Stimulated activated naive CD4-positive, alpha-beta T cell (primary cell): Measurements from ENCODE around the gene C18orf32.
A peak's percentile ranks its signal among the peaks of the same experiment; 100 is the strongest.
"Not testable (repeated sequence)": the region's sequence is repeated elsewhere in the genome, so short reads cannot be mapped to it uniquely, and the experiment has no call there.

Experiments used
- DNase-seq, 6 experiments: peaks; one replicate each; lab custom pipeline; 2025; lab: John Stamatoyannopoulos, UW

The C18orf32 gene

GRCh38 chr18:49486953-49487710 lies at the start of gene C18orf32:
Gene C18orf32 (minus strand): TSS chr18:49487234. CDS start chr18:49483748, 3,486 bp downstream.
- DNase-seq: peak; percentile 84 to 93 (median 90)

GRCh38 chr18:49534846-49535601 lies 48.0 kb upstream of the C18orf32 start:
- no peak for DNase-seq

GRCh38 chr18:49531678-49532153 lies 44.7 kb upstream of the C18orf32 start:
- no peak for DNase-seq

DNA sequence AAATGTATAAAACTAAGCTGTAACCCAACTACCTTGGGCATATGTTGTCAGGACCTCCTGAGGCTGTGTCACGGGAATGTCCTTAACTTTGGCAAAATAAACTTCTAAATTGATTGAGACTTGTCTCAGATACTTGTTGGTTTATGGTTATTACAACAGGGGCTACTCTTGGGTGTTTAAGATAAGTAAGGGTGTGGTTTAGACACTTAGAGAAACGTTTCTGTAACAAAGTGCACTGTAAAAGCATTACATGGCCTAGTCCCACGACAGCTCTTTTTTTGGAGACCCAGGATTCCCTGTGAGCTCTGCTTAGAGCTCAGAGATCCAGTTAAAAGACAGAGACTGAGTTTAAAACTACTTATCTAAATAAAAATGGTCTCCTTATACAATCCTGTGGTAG lies 42.6 kb upstream of the C18orf32 start:
- DNase-seq: no peak

DNA sequence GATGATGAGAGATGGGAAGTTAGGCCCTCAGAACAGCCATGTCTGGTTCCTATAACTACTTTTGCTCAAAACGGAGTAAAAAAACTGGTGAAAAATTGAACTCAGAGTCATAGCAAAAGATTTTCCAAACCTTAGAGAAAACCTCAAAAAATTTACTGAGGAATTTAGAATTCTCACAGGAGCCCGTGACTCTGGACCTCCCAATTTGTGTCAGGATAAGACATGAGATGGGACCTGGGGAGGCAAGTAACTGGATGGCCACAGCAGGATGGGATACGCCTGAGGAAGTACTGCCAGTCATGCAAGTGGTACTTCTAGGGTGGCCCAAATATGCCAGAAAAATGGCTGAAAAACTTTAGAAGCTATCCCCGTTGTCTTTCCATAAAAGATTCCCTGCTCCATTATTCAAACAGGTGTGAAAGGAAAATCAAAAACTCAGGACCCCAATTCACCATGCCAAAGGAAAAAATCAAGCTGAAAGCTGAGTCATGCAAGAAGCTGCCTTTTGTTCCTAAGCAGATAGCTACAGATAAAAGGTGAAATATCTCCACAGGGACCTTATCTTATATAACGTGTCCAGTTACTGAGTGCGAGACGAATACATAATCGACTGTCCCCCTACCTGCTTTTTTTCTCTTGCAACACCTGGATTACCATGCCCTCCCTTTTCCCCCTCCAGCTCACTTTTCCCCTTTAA lies 40.7 kb upstream of the C18orf32 start:
- DNase-seq: no peak

- no peak for DNase-seq
Observed at GRCh38 chr18:49525981-49526380, 38.9 kb upstream of the C18orf32 start.

DNA sequence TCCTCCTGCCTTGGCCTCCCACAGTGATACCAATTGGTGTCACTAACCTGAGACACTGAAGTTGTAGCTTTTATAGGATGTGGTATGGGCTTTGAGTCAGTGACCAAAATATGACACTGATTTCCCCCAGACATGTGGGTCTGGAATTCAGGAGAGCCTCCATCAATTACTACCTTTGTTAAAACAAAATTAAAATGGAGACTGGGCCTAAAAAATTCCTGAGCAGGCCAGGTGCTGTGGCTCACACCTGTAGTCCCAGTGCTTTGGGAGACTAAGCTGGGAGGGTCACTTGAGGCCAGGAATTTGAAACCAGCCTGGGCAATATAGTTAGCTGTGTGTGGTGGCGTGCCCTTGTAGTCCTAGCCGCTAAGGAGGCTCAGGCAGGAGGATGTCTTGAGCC lies 37.9 kb upstream of the C18orf32 start:
- DNase-seq: no peak

- no peak for DNase-seq
Observed at GRCh38 chr18:49524349-49524748, 37.3 kb upstream of the C18orf32 start.

- not testable (repeated sequence) for DNase-seq
Observed at GRCh38 chr18:49523580-49524093, 36.6 kb upstream of the C18orf32 start.

DNA sequence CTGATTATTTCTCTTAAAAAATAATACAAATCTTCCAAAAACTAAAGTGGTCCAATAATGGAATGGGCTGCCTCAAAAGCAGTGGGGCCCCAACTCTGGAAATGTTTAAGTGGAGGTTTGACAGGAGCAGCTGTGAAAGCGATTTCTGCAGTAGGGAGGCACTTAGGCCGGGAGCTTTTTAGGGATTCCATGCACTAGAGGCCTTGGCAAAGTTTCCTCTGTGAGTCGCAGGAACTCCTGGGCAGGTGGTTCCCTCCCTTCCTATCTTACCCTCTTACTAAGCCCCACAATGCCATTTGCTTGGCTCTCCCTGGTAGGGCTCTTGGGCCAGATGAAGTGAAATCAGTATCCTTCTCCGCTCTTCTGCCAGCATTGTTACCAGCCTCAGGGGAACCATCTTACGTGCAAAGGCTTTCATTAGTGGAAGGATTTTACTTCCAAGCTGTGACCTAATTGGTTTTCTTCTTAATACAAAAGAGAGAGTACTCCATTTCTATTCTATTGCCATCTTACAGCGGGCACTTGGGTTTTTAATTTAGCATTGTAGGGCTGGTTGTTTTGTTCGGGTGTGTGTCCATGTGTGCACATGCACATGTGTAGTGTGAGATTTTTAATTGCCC lies 34.3 kb upstream of the C18orf32 start:
- no peak for DNase-seq

GRCh38 chr18:49520661-49521145 lies 33.7 kb upstream of the C18orf32 start:
- no peak for DNase-seq

- DNase-seq: no peak
Observed at GRCh38 chr18:49519101-49519971, 32.3 kb upstream of the C18orf32 start.

- no peak for DNase-seq
Observed at GRCh38 chr18:49517483-49517882, 30.4 kb upstream of the C18orf32 start.

DNA sequence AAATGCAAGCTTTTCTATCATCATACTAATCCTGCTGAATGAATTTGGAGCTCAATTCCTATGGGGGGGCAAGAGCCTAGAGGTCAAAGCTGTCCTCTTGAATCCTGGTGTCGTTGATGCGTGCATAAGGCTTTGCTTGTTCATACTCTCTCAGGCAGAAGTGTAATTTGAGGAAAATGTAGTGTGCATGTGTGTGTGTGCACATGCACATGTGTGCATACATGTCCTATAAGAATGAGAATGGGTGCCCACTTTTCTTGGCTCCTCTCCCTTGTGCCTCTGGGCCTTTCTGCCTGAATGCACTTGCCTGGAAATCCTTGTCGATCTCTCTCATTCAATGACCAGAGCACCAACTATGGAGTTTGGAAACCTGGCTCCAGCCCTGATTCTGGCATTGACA lies 28.5 kb upstream of the C18orf32 start:
- DNase-seq: no peak

- DNase-seq: not testable (repeated sequence)
Observed at GRCh38 chr18:49515003-49515402, 28.0 kb upstream of the C18orf32 start.

DNA sequence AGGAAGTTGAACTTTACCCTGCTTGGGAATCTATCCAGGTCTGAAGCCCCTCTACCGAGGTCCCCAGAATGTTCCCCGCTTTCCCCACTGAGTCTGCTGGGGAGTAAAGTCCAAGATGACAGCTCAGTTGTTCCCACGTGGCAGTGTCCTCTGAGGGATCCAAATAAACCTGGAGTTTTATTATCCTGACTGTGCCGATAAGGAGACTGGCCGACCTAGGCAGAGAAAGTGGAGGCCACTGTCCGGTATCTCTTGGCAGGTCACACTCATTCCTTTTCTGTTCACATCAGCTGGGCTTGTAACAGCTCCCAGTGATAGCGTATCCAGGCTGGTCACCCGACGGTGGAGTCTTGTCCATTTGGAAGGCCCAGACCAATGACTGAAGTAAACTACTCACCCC lies 27.5 kb upstream of the C18orf32 start:
- DNase-seq: no peak

- not testable (repeated sequence) for DNase-seq
Observed at GRCh38 chr18:49512876-49513275, 25.8 kb upstream of the C18orf32 start.

DNA sequence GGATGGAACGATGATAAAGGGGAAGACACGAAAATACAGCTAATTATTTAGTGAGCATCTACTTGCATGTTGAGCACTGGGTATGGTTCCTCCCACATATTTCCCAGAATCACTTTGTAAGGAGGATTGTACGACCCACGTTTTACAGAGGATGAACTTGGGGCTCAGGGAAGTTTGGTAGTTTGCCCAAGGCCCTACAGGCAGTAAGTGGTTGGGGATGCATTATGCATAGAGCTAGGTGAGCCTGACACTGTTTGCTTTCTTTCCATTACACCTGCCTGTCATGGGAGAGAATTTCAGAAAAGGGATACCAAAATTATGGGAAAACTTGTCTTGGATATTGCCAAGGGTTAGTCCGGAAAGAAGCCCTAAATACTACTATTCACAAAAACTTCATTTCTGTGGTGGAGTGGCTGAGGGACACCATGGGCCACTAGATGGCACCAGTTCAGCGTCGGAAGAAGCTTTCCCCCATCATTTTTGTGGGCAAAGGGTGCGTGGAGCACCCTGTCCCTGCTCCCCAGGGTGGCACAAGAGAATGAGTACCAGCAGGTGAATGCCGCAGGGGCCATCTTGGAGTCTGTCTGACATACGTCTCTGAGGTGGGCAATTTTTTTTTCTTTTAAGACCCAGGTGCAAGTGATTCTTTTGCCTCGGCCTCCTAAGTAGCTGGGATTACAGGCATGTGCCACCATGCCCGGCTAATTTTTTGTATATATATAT lies 23.5 kb upstream of the C18orf32 start:
- peak; percentile 12 to 60 (median 28) for DNase-seq

DNA sequence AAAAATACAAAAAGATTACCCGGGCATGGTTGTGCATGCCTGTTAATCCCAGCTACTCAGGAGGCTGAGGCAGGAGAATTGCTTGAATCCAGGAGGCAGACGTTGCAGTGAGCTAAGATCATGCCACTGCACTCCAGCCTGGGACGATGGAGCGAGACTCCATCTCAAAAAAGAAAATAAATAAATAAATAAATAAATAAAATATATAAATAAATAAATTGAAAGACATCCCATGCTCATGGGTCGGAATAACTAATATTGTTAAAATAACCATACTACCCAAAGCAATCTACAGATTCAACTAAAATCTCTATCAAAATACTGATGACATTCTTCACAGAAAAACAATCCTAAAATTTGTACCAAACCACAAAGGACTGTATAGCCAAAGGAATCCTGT lies 19.4 kb upstream of the C18orf32 start:
- DNase-seq: not testable (repeated sequence)

DNA sequence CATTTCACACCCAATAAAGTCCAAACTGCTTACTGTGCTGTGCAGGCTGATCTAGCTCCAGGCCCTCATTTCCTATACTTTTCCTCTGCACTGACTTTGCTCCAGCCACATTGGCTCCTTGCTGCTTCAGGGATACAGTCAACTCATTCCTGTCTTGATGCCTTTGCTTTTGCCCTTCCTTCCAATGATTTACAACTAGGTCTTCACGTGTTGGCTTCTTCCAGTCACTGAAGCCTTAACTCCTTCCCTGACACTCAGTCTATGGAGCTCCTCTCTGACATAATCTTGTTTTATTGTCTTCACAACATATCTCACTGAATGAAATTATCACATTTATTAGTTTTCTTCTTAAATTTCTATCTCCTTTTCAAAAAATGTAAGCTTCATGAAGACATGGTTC lies 16.9 kb upstream of the C18orf32 start:
- DNase-seq: no peak
